GM18505 (cell line): ENCODE measurements around the gene LDB1.

Experiments used
- ATAC-seq: cut with Tn5 transposase; IDR thresholded peaks from one replicate; pipeline ENCODE4 v1.9.1; 2021; ENCODE audit not compliant: unreplicated experiment
- POLR2A ChIP-seq: IDR thresholded peaks from 4 replicates; pipeline ENCODE4 v1.6.1; 2011; ENCODE audit warnings: borderline replicate concordance; ENCODE audit not compliant: insufficient read depth, insufficient read length; ENCODE audit errors: extremely low read depth

LDB1 gene

DNA sequence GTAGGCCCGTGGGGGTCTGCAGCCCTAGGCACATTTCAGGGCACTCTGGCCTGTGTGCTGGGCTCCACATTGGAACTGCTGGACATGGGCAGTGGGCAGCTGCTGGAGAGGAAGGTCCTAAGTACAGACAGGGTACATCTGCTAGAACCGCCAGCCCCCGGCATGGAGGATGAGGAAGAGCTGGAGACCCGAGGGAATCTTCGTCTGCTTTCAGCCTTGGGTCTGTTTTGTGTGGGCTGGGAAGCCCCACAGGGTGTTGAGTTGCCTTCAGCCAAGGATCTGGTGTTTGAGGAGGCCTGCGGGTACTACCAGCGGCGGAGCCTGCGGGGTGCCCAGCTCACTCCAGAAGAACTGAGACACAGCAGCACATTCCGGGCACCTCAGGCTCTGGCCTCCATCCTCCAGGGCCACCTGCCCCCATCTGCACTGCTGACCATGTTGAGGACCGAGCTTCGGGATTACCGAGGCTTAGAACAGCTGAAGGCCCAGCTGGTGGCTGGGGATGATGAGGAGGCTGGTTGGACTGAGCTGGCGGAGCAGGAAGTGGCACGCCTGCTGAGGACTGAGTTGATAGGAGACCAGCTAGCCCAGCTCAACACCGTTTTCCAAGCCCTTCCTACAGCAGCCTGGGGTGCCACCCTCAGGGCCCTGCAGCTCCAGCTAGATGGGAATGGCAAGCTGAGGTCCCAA is 53.6 kb downstream of the LDB1 start:
- TF ChIP-seq POLR2A = no peak
- ATAC-seq = no peak

DNA sequence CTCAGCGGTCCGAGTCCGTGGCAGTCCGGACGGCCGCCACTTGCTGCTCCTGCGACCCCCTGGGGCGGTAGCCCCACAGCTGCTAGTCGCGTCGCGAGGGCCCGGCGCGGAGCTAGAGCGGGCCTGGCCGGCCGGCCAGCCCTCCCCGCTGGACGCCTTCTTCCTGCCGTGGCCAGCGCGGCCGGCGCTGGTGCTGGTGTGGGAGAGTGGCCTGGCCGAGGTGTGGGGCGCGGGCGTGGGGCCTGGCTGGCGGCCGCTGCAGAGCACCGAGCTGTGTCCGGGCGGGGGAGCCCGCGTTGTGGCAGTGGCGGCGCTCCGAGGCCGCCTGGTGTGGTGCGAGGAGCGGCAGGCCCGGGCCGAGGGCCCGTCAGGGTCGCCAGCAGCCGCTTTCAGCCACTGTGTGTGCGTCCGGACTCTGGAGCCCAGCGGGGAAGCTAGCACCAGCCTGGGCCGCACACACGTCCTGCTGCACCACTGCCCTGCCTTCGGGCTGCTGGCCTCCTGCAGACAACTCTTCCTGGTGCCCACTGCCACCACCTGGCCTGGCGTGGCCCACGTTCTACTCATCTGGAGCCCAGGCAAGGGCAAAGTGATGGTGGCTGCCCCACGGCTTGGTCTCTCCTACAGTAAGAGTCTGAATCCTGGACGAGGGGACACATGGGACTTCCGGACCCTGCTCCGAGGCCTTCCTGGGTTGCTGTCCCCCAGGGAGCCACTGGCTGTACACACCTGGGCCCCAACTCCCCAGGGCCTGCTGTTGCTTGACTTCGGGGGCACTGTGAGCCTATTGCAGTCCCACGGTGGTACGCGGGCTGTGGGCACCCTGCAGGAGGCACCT is 54.4 kb downstream of the LDB1 start:
- TF ChIP-seq POLR2A = no peak
- ATAC-seq = peak; percentile 37

DNA sequence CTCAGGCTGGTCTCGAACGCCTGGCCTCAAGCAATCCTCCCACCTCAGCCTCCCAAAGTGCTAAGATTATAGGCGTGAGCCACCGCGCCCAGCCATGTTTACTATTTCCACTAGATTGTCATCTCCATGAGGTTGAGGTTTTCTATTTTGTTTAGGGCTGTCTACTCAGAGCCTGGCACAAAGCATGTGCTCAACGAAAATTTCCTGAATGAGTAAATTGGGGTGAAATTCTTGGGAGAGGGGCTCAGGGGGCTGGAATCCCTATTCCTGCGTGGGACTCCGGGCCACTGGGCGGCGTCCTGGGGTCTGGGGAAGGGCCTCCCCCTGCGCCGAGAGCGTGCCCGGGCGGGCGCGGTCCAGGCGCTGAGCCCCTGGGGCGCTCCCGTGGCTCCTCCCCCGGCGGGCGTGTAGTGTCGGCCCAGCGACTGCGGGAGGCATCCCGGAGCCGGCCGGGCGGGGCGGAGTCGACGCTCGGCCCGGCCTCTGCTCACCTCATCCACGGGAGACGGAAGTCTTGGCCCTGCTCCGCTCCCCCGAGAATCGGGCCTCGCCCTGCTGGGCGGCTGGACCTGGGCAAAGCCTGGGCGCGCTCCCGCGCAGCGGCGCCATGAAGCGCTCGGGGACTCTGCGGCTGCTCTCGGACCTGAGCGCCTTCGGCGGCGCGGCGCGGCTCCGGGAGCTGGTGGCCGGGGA is 55.2 kb downstream of the LDB1 start, which contains the start of gene HPS6:
TSS of gene HPS6 (plus strand) at position 482 of the 693 bp plus-strand sequence. CDS start at position 608, 126 bp downstream.
- TF ChIP-seq POLR2A = peak; percentile 91
- peak; percentile 89 for ATAC-seq

DNA sequence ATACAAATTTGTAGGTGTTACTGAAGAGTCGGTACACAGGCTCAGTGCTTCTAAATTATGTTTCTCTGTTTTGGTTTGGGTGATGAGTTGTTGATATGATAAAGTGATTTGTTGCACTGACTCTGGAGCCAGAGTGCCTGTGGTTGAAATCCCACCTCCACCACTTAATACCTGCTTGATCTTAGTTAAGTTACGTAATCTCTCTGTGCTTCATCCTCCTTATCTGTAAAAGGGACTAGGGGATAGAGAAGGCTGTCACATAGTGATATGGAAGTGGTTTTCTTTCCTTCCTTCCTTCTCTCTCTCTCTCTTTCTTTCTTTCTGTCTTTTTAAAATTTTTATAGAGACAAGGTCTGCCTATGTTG is 55.7 kb downstream of the LDB1 start:
- ATAC-seq = no peak
- no peak for TF ChIP-seq POLR2A

- no peak for ATAC-seq
Observed at GRCh38 chr10:102059987-102060386, 60.2 kb downstream of the LDB1 start.

More at GRCh38 chr10:102059987-102060386, 60.2 kb downstream of the LDB1 start:
- no peak for TF ChIP-seq POLR2A
